Stimulated activated CD4-positive, alpha-beta T cell treated with anti-CD3 and anti-CD28 coated beads, Interleukin-1b, Interleukin-23, amount 100 ng/mL, for 1 hour (primary cell): ENCODE results near the gene PAPSS2.

Source experiments
- DNase-seq, 2 donors: peaks; one replicate each; pipeline ENCODE4 v3.0.0-alpha.2; 2020; ENCODE audit warnings: low read depth in 2 of 2

PAPSS2 gene

GRCh38 chr10:87790185-87790584 is 130.5 kb downstream of the PAPSS2 start:
- DNase-seq = no peak

- DNase-seq = no peak
Measured at GRCh38 chr10:87794285-87794684, 134.6 kb downstream of the PAPSS2 start.
